ENCODE measurements around the gene NUBPL.

GRCh38 chr14:31727797-31728196 lies 166.6 kb downstream of the NUBPL start:
- TF ChIP-seq TAF1 (IDR thresholded peaks at IDR 0.05; ENCODE audit: low read depth, low read length) (no peak), POLR2A (IDR thresholded peaks at IDR 0.05; ENCODE audit: low read depth, low read length) (no peak), PAX5 (IDR thresholded peaks at IDR 0.05; ENCODE audit: insufficient read depth, low read length, severe bottlenecking) (no peak)
